GM19238 (cell line): ENCODE data around the gene OCSTAMP.

ENCODE experiments used
- DNase-seq: peaks from one replicate; pipeline ENCODE4 v3.0.0; 2011; ENCODE audit warnings: low spot score; ENCODE audit not compliant: insufficient read length

OCSTAMP gene, protein sequence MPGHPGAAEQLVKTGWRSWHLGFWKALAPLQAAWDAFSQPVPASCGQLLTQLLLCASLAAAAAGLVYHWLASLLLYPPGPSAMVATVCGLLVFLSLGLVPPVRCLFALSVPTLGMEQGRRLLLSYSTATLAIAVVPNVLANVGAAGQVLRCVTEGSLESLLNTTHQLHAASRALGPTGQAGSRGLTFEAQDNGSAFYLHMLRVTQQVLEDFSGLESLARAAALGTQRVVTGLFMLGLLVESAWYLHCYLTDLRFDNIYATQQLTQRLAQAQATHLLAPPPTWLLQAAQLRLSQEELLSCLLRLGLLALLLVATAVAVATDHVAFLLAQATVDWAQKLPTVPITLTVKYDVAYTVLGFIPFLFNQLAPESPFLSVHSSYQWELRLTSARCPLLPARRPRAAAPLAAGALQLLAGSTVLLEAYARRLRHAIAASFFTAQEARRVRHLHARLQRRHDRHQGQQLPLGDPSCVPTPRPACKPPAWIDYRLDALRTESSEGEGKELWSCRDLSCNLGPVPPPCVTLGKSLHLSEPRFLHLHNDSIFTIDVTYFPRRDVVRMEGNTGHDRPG

DNA sequence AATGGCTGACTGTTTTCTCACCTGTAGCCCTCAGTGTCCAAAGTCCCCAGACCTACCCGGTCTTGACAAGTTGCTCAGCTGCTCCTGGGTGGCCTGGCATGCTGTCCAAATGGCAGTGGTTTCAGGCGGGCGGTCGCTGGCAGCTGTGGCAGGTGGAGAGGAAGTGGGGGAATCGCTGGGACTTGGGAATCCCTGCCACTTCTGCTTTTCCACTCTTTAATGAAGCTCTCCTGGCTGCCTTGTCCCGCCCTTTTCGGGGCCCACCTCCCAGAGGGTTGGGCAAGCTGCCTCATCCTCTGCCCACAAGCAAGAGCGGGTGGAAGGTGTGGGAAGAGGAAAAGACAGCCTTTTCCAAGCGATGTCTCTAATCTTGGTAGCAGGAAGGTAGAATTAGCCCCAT lies at the start of gene OCSTAMP:
TSS of gene OCSTAMP (minus strand) at position 194 of the 400 bp plus-strand sequence. CDS start at position 100, 94 bp downstream.
- DNase-seq: no peak

GRCh38 chr20:46599227-46599987 lies 49.0 kb upstream of the OCSTAMP start:
- DNase-seq: no peak

GRCh38 chr20:46595933-46596332 lies 45.5 kb upstream of the OCSTAMP start:
- no peak for DNase-seq

DNA sequence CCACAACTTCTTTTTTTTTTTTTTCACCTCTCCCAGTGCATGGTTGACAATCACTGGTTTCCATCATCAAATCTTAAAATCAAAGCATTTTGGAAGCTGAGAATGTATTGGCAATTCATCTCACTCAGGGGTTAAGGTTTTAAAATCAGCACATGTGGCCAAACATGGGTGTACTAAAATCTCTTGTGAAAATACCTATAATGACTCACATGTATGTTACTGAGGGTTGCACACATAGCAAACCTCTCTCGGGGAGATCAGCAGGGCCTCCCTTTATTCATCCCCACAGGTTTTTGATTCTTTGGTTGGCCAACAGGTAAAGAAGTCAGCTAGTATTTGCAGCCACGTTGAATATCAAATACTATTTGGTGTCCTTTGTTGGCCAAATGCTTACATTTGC lies 44.3 kb upstream of the OCSTAMP start:
- DNase-seq: no peak

DNA sequence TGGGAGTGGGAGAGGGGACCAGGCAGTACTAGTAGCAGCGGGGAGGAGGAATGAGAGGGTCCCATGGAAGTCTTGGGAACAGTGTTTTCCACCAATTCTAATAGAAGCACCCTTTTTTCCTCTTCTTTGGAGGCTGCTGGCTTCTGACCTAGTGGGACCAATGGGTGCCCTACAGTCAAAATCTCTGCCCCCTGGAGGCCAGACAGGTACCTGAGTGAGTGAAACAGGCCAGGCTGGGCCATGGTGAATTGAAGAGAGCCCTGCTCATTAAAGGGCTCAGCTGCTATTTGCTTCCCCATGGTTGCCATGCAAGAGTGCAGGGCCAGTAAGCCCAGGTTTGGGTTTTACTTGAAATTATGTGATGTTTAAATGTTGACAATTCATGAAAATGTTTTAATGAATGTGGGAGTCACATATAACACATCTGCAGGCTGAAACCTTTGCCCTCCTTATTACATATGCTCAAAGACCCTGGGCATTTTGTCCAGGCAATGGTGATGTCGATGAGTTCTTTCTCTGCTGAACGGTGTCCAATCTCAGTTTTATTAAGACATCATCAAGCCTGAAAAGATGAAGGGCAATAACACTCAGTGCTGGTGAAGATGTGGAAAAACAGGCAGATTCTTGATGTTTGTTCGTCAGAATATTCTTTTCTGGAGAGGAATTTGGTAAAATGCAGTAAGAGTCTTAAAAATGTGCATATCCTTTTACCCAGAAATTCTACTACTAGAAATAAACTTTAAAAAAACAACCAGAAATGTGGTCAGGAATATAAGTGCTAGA lies 42.3 kb upstream of the OCSTAMP start:
- DNase-seq: no peak

GRCh38 chr20:46590443-46590842 lies 40.0 kb upstream of the OCSTAMP start:
- DNase-seq: no peak

- no peak for DNase-seq
These were observed 38.4 kb upstream of the OCSTAMP start for GRCh38 chr20:46588532-46589511.

- no peak for DNase-seq
These were observed 37.5 kb upstream of the OCSTAMP start for GRCh38 chr20:46587986-46588385.

- no peak for DNase-seq
These were observed 36.3 kb upstream of the OCSTAMP start for GRCh38 chr20:46586724-46587123.

DNA sequence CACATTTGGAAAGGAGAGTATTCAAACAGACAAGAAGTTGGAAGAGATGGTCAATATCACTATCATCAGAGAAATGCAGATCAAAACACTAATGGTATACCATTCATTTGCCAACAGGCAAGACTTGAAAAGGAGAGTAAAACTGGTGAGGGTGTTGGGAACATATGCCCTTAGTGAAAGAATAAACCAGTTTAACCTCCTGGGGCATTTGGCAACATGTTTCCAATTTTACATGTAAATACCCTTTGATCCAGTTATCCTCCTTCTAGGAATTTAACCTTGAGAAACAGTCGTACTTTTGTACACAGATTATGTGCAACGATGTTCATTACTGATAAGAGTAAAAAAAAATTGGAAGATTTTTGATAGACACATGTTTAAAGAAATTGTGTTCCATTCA lies 34.1 kb upstream of the OCSTAMP start:
- no peak for DNase-seq

GRCh38 chr20:46583411-46584214 lies 33.2 kb upstream of the OCSTAMP start:
- no peak for DNase-seq

DNA sequence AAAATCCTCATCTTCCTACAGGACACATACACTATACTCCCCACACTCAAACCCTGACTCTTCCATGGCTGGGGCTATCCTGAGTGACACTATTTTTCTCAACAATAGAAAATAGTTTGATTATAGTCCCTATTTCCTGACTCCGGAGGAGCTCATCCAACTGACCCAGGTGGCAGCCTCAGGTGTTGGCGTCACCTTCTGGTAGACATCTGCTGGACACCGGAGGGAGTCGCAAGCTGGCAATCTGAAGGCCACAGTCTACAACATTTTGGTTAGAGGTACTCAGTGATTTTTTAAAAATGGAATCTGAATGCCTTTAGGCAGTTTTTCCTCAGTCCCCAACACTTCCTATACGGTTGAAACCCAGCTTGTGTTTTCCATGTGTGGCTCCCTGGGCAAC lies 32.2 kb upstream of the OCSTAMP start:
- no peak for DNase-seq

GRCh38 chr20:46581391-46581790 lies 30.9 kb upstream of the OCSTAMP start:
- no peak for DNase-seq

DNA sequence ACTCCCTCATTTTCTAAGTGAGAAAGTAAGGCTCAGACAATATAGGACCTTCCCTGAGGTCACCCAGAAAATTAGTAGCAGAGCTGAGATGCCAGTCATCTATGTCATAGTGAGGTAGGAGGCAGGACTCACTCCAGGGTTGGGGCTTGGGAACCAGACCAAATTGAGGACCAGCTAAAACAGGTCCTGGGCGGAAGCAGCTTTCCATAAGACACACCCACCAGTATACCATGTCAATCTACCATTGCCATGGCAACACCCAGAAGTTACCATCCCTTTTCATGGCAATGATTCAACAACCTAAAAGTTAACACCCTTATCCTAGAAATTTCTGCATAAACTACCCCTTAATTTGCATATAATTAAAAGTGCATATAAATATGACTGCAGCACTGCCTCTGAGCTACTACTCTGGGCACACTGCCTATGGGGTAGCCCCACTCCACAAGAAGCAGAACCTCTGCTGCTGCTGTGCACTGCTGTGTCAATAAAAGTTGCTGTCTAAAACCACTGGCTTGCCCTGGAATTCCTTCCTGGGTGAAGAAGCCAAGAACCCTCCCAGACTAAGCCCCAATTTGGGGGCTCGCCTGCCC lies 30.3 kb upstream of the OCSTAMP start:
- DNase-seq: no peak

GRCh38 chr20:46578745-46579144 lies 28.3 kb upstream of the OCSTAMP start:
- DNase-seq: no peak

DNA sequence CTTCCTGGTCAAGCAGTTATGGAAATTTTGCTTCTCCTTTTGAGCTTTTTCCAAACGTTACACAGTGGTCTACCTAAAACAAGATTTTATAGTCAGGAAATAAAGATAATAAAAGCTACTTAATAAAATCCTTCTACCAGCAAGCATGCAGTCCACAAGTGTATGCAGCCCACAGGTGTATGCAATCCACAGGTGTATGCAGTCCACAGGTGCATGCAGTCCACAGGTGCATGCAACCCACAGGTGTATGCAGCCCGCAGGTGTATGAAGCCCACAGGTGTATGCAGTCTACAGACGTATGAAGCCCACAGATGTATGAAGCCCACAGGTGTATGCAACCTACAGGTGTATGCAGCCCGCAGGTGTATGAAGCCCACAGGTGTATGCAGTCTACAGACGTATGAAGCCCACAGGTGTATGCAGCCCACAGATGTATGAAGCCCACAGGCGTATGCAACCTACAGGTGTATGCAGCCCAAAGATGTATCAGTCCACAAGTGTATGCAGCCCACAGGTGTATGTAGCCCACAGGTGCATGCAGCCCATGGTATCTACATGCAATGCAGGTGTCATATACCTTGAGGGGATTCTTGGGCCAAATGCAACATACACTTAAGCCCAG lies 26.4 kb upstream of the OCSTAMP start:
- DNase-seq: no peak

DNA sequence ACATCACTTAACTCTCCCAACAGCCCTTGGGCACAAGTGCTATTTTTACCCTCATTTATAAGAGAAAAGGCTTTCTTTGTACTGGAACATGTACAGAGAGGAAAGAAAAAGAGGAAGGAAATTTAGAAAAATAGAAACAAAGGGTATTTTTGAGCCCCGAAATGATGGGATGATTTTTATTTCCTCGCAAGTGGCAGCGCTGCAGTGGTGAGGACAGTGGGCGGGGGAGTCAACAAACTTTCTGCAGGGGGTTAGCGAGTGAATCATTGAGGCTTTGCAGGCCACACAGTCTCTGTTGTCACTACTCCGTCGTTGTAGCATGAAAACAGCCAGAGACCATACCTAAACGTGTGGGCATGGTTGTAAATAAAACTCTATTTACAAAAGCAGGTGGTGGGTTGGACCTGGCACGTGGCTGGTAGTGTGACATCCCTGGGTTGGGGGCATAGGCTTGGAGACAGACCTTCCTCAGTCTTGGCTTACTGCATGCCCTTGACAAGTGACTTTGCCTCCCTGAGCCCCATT lies 25.5 kb upstream of the OCSTAMP start:
- no peak for DNase-seq

DNA sequence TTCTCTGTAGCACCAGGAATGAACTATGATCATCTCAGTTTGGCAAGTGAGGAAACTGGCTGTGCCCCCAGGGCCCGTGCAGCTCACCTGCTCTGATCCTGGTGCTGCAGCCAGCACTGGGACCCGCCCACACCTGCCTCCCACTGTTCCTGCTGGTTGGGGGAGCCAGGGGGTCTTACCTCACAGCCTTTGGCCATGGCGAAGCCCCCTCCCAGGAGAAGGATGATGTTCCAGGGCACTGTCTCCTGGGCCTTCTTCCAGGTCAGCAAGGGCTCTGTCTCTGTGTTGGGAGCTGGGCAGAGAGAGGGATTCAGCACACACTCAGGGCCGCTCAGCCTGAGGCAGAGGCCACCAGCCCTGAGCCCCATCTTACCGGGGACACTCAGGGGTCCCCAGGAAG lies 24.9 kb upstream of the OCSTAMP start:
- no peak for DNase-seq
